NT2/D1 (cell line): Measurements from ENCODE around the gene FGF3.

Source experiments
- DNase-seq: peaks from one replicate; pipeline ENCODE4 v3.0.0-alpha.2; 2011; ENCODE audit warnings: low read depth, low spot score
- H3K27me3 ChIP-seq: 2 replicates; pipeline ENCODE4 v1.6.0; 2011; ENCODE audit warnings: mild to moderate bottlenecking; ENCODE audit not compliant: insufficient read length, insufficient read depth
- H3K36me3 ChIP-seq: 2 replicates; pipeline ENCODE4 v1.6.1; 2011; ENCODE audit warnings: mild to moderate bottlenecking, low read length, mixed read lengths; ENCODE audit not compliant: insufficient read depth, insufficient read length
- H3K4me1 ChIP-seq: 2 replicates; pipeline ENCODE4 v1.5.1; 2011; ENCODE audit not compliant: insufficient read depth, insufficient read length
- H3K4me3 ChIP-seq: 2 replicates; pipeline ENCODE4 v1.5.1; 2011; ENCODE audit warnings: low read depth; ENCODE audit not compliant: insufficient read length
- H3K9ac ChIP-seq: 2 replicates; pipeline ENCODE4 v1.6.0; 2011; ENCODE audit warnings: low read depth; ENCODE audit not compliant: insufficient read length
- H3K9me3 ChIP-seq: 2 replicates; pipeline ENCODE4 v1.5.1; 2011; ENCODE audit warnings: mild to moderate bottlenecking, low read length; ENCODE audit not compliant: insufficient read depth
- SUZ12 ChIP-seq: IDR thresholded peaks from 2 replicates; pipeline ENCODE4 v1.6.1; 2011; ENCODE audit not compliant: insufficient read length, insufficient read depth; ENCODE audit errors: extremely low read depth
- YY1 ChIP-seq: IDR thresholded peaks from 2 replicates; pipeline ENCODE4 v1.6.1; 2011; ENCODE audit not compliant: insufficient read length, insufficient read depth
- ZNF274 ChIP-seq: IDR thresholded peaks from 2 replicates; pipeline ENCODE4 v1.6.1; 2011; ENCODE audit warnings: mild to moderate bottlenecking, low read depth, low read length

FGF3 gene

GRCh38 chr11:69864686-69865661, 45.8 kb upstream of the FGF3 start:
- peaks cover 11% of the 10 kb centered on the region for H3K27me3 ChIP-seq
- no peak for TF ChIP-seq YY1
- no peak for TF ChIP-seq ZNF274
- TF ChIP-seq SUZ12, result no peak
- H3K4me1 ChIP-seq, result peaks cover 22% of the 10 kb centered on the region
- DNase-seq, result no peak
- no peak overlapping the region for H3K9ac ChIP-seq
- H3K36me3 ChIP-seq, result no peaks in the 10 kb centered on the region
- no peak overlapping the region for H3K4me3 ChIP-seq
- no peaks in the 10 kb centered on the region for H3K9me3 ChIP-seq

- peaks cover 20% of the 10 kb centered on the region for H3K4me1 ChIP-seq
- no peak overlapping the region for H3K9ac ChIP-seq
- DNase-seq, result no peak
- peaks cover 8% of the 10 kb centered on the region for H3K27me3 ChIP-seq
- no peak overlapping the region for H3K4me3 ChIP-seq
- TF ChIP-seq SUZ12 (no peak), ZNF274 (no peak), YY1 (no peak)
- no peaks in the 10 kb centered on the region for H3K36me3 ChIP-seq
- peaks cover 6% of the 10 kb centered on the region; the same call in 1 of the 2 replicates for H3K9me3 ChIP-seq
Measured at GRCh38 chr11:69863544-69864200, 44.5 kb upstream of the FGF3 start.

GRCh38 chr11:69862797-69863543, 43.8 kb upstream of the FGF3 start:
- H3K27me3 ChIP-seq, result peaks cover 7% of the 10 kb centered on the region
- no peak for DNase-seq
- no peak for TF ChIP-seq ZNF274
- no peak for TF ChIP-seq YY1
- no peak overlapping the region for H3K9ac ChIP-seq
- H3K36me3 ChIP-seq, result no peaks in the 10 kb centered on the region
- H3K4me3 ChIP-seq, result no peak overlapping the region
- peaks cover 16% of the 10 kb centered on the region for H3K4me1 ChIP-seq
- peaks cover 6% of the 10 kb centered on the region; the same call in 1 of the 2 replicates for H3K9me3 ChIP-seq

- peaks cover 7% of the 10 kb centered on the region for H3K27me3 ChIP-seq
- H3K9me3 ChIP-seq, result peaks cover 6% of the 10 kb centered on the region; the same call in 1 of the 2 replicates
- H3K4me1 ChIP-seq, result peaks cover 10% of the 10 kb centered on the region
- DNase-seq, result no peak
- H3K9ac ChIP-seq, result no peak overlapping the region
- no peak for TF ChIP-seq SUZ12
- TF ChIP-seq ZNF274, result no peak
- TF ChIP-seq YY1, result no peak
- no peaks in the 10 kb centered on the region for H3K36me3 ChIP-seq
- H3K4me3 ChIP-seq, result no peak overlapping the region
Measured at GRCh38 chr11:69862331-69862771, 43.1 kb upstream of the FGF3 start.

GRCh38 chr11:69861901-69862300, 42.7 kb upstream of the FGF3 start:
- Histone ChIP-seq H3K4me3 (no peak overlapping the region), H3K27me3 (peaks cover 7% of the 10 kb centered on the region), H3K36me3 (no peaks in the 10 kb centered on the region), H3K4me1 (peaks cover 6% of the 10 kb centered on the region), H3K9me3 (peaks cover 6% of the 10 kb centered on the region; the same call in 1 of the 2 replicates), H3K9ac (no peak overlapping the region)
- TF ChIP-seq SUZ12 (no peak), YY1 (no peak), ZNF274 (no peak)
- no peak for DNase-seq

- Histone ChIP-seq H3K4me3 (no peak overlapping the region), H3K27me3 (peaks cover 7% of the 10 kb centered on the region), H3K9me3 (peaks cover 6% of the 10 kb centered on the region; the same call in 1 of the 2 replicates), H3K36me3 (no peaks in the 10 kb centered on the region), H3K4me1 (peaks cover 5% of the 10 kb centered on the region), H3K9ac (no peak overlapping the region)
- no peak for DNase-seq
- TF ChIP-seq SUZ12 (no peak), YY1 (no peak), ZNF274 (no peak)
Measured at GRCh38 chr11:69860796-69861445, 41.7 kb upstream of the FGF3 start.
